Right lobe of liver (tissue), 6 donors: ENCODE measurements around the gene SPTLC3. TPM values are rescaled to one million over a fixed set of nuclear protein-coding genes. Genes with fewer than 3 reads are reported as not detected.

ENCODE experiments used
- ATAC-seq, 4 donors: fragments of 200-7000 bp; cut with Tn5 transposase; one replicate each; pipeline ENCODE4 v1.9.1; 2020; ENCODE audit warnings: mild to moderate bottlenecking in 4 of 4, moderate library complexity in 4 of 4
- DNase-seq, 3 donors: peaks; one replicate each; pipeline ENCODE4 v3.0.0-alpha.2; 2020
- H3K27ac ChIP-seq, 3 donors: fragments of 200-600 bp; one replicate each; pipeline ENCODE4 v1.8.0; 2022
- H3K27me3 ChIP-seq, 2 donors: fragments of 200-600 bp; one replicate each; pipeline ENCODE4 v1.8.0; 2022
- H3K36me3 ChIP-seq, 4 donors: fragments of 200-600 bp; sonication (generic) in 1 of 4; one replicate each; pipeline versions ENCODE4 v1.5.1 to v1.8.0; 2017 to 2022; ENCODE audit warnings: control low read depth in 1 of 4
- H3K4me1 ChIP-seq, 4 donors: fragments of 200-600 bp; sonication (generic) in 1 of 4; one replicate each; pipeline versions ENCODE4 v1.5.1 to v1.8.0; 2017 to 2022; ENCODE audit warnings: control low read depth in 1 of 4
- H3K4me3 ChIP-seq, 3 donors: fragments of 200-600 bp; one replicate each; pipeline ENCODE4 v1.8.0; 2022
- H3K9me3 ChIP-seq, 4 donors: fragments of 200-600 bp; sonication (generic) in 1 of 4; one replicate each; pipeline versions ENCODE4 v1.5.1 to v1.8.0; 2017 to 2022; ENCODE audit warnings: control low read depth in 1 of 4
- POLR2A ChIP-seq: fragments of 450-650 bp; IDR thresholded peaks from one replicate; pipeline ENCODE4 v1.6.1; 2017; ENCODE audit warnings: antibody characterized with exemption, mild to moderate bottlenecking
- WGBS: methylation state at CpG from one replicate; pipeline ENCODE4 v1.1.6; 2018; ENCODE audit warnings: low coverage, low lambda C conversion rate; ENCODE audit not compliant: insufficient coverage; ENCODE audit errors: missing lambda C conversion rate; 5-methylcytosine and 5-hydroxymethylcytosine counted together
- intact Hi-C, 2 donors: fragments of 100-400 bp; cut with DNase I; formaldehyde crosslinking; loops; one replicate each; pipeline versions ENCODE4 v1.11.2 to v1.14.1; 2022
- total RNA-seq, 6 experiments: library from RNA; depleted of rRNA in 2 of 6; stranded (reverse); fragments of >200 nt in 2 of 6; fragmentation: NEBNext Ultra II Directional in 3 of 6; extraction: Animal tissue kit (Norgen Biotek cat#: 25700) in 3 of 6; gene quantifications; one replicate each; pipeline versions ENCODE4 v1.1.0 to v1.2.4, GENCODE V29; 2016 to 2023
- TF ChIP-seq, protein P1 (sequence below), 4 donors: fragments of 200-600 bp in 3 of 4; fragments of 450-650 bp in 1 of 4; IDR thresholded peaks; one replicate each; pipeline versions ENCODE4 v1.5.1 to v1.8.0; 2016 to 2022; ENCODE audit warnings: antibody characterized with exemption in 4 of 4, mild to moderate bottlenecking in 2 of 4
- donor health status: DM: no; HTN: yes; CAD: no.
- donor health status: DM: no; HTN: no; CAD: no.
- donor health status: DM: no; HTN: no; CAD: no.
- donor health status: DM: no; HTN: yes; CAD: no.
- donor health status: DM: no; HTN: yes; CAD: no.

Gene SPTLC3
- total RNA-seq, 6 experiments from 2014 or later = 16.4 to 25.6 (median 24.8) TPM

DNA sequence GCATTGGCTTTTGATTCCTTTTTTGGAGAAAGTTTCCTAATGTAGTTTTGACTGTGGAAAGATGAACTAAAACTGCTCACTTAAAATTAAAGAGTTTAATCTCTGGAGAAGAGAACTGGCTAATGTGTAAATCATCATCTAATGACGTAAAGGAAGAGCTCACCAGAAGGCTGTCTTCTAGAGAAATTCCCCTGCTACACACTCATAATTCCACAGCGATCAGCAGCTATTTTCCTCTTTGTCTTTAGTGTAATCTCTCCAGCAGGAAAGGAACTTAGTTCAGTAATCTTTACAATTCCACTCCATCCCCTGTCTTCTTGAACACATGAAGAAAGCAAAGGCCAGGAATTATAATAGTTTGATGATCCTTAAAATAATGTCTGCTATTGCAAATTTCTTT is 15.8 kb downstream of the SPTLC3 start:
- TF ChIP-seq, protein P1, sequence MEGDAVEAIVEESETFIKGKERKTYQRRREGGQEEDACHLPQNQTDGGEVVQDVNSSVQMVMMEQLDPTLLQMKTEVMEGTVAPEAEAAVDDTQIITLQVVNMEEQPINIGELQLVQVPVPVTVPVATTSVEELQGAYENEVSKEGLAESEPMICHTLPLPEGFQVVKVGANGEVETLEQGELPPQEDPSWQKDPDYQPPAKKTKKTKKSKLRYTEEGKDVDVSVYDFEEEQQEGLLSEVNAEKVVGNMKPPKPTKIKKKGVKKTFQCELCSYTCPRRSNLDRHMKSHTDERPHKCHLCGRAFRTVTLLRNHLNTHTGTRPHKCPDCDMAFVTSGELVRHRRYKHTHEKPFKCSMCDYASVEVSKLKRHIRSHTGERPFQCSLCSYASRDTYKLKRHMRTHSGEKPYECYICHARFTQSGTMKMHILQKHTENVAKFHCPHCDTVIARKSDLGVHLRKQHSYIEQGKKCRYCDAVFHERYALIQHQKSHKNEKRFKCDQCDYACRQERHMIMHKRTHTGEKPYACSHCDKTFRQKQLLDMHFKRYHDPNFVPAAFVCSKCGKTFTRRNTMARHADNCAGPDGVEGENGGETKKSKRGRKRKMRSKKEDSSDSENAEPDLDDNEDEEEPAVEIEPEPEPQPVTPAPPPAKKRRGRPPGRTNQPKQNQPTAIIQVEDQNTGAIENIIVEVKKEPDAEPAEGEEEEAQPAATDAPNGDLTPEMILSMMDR (IDR thresholded peaks at IDR 0.05) = no peak
- no peak for TF ChIP-seq POLR2A
- Histone ChIP-seq H3K27me3 (no peaks in the 10 kb centered on the region), H3K4me1 (no peaks in the 10 kb centered on the region), H3K9me3 (no peaks in the 10 kb centered on the region), H3K36me3 (no peaks in the 10 kb centered on the region), H3K4me3 (no peak overlapping the region), H3K27ac (no peak overlapping the region)
- 56% methylated on average over 2 of the region's 2 CpGs for WGBS
- intact Hi-C loops = no loop called here
- DNase-seq (no peak), ATAC-seq (no peak)

DNA sequence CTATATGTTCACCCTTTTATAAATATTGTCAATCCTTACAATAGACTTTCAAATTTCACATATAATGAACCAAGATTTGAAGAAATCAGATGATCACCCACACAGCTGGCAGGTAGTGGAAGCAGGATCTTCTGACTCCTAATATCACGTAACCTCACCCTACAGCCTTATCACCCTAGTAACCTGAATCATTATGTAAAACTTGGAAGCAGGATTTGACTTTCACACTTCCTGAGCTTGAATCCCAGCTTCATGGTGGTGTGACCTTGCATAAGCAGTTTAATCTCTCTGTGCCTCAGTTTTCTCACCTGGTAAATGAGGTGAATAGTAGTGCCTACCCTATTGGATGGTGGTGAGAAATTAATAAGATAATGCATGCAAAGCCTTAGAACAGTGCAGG is 16.4 kb downstream of the SPTLC3 start:
- intact Hi-C loops = no loop called here
- Histone ChIP-seq H3K4me1 (no peaks in the 10 kb centered on the region), H3K27ac (no peak overlapping the region), H3K27me3 (no peaks in the 10 kb centered on the region), H3K4me3 (no peak overlapping the region), H3K9me3 (no peaks in the 10 kb centered on the region), H3K36me3 (no peaks in the 10 kb centered on the region)
- 89% methylated on average over 1 of the region's 1 CpG for WGBS
- TF ChIP-seq, protein P1 (IDR thresholded peaks at IDR 0.05) = no peak
- TF ChIP-seq POLR2A = no peak
- no peak for ATAC-seq
- no peak for DNase-seq

DNA sequence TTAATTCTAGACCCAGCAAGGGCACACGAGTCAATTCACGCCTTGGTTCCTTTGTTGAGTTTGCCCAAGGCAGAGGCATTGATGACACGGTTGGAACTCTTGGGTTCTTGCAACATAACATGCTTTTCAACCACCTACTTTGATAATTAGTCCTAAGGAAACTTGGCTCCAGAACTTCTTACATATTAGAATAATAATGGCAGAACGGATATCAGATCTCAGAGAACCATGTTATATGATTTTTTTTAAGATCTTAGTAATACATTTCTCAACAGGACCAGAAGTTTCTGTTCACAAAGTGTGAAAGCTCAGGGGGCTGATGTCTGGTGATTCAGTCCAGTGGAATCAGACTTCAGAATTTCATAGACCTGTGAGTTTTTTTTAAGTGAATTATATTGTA is 19.2 kb downstream of the SPTLC3 start:
- TF ChIP-seq POLR2A = no peak
- TF ChIP-seq, protein P1 (IDR thresholded peaks at IDR 0.05) = no peak
- WGBS = 74% methylated on average over 4 of the region's 4 CpGs
- Histone ChIP-seq H3K27me3 (no peaks in the 10 kb centered on the region), H3K36me3 (no peaks in the 10 kb centered on the region), H3K4me1 (no peaks in the 10 kb centered on the region), H3K9me3 (no peaks in the 10 kb centered on the region), H3K27ac (no peak overlapping the region), H3K4me3 (no peak overlapping the region)
- DNase-seq (no peak), ATAC-seq (no peak)
- intact Hi-C loops = no loop called here

DNA sequence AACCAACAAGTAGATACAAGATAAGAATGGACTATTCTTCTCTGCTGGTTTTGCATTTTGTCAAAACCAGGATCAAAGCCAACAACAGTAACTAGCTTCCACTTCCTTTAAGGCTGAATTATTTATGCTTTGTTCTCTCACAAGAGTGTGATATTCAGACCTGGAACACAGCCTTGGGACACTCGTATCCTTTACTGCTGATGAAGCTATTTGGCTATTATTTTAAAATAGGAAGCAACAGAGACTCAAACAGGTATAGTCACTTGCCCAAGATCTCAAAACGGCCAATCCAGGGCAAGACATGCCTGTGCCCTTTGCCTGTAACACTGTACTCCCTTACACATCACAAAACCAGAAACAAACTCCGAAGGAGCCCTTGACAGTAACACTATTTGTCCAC is 19.9 kb downstream of the SPTLC3 start:
- intact Hi-C loops = no loop called here
- 91% methylated on average over 3 of the region's 3 CpGs for WGBS

More for the DNA sequence above, 19.9 kb downstream of the SPTLC3 start:
- no peaks in the 10 kb centered on the region for H3K36me3 ChIP-seq
- H3K27ac ChIP-seq = no peak overlapping the region
- no peak for TF ChIP-seq POLR2A
- TF ChIP-seq, protein P1 (IDR thresholded peaks at IDR 0.05) = no peak
- DNase-seq = no peak
- no peaks in the 10 kb centered on the region for H3K4me1 ChIP-seq
- no peaks in the 10 kb centered on the region for H3K27me3 ChIP-seq
- ATAC-seq = no peak
- H3K4me3 ChIP-seq = no peak overlapping the region
- H3K9me3 ChIP-seq = no peaks in the 10 kb centered on the region
